Measurements from ENCODE around the gene TERT. TPM values are rescaled to one million over a fixed set of nuclear protein-coding genes. Genes with fewer than 3 reads are reported as not detected.

Gene TERT
- total RNA-seq, 3 donors from 2014 or later (not counting 1 experiment from before 2014, with no cell fraction given): not detected

DNA sequence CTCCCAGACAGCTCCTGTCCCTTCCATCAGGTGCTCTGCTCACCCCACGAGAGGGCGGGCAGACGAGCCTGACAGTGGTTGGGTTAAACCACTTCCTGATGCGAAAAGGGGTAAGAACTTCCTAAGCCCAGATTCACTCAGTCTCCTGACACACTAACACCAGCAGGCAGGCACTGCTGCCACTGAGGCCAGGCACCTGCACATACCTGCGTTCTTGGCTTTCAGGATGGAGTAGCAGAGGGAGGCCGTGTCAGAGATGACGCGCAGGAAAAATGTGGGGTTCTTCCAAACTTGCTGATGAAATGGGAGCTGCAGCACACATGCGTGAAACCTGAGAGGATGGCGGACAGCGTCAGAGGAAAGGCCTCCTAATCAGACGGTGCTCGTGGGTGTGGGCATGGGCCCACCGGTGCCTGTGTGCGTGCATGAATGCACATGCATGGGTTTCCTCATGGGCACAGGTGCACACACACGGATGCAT, 39.7 kb downstream of the TERT start:
- H3K4me3 Mint-ChIP-seq: peak overlapping the region; percentile 35
- no peak overlapping the region for H3K27ac ChIP-seq (ENCODE audit: low read length)
- ATAC-seq (peak in 2 of 3 donors; percentile 25 to 70), DNase-seq (peak in 1 of 2 donors; percentile 75)
- H3K9me3 Mint-ChIP-seq: no peaks in the 10 kb centered on the region
- H3K4me1 Mint-ChIP-seq: peaks cover 7 to 19% of the 10 kb centered on the region in 2 donors
- TF ChIP-seq, protein P1, sequence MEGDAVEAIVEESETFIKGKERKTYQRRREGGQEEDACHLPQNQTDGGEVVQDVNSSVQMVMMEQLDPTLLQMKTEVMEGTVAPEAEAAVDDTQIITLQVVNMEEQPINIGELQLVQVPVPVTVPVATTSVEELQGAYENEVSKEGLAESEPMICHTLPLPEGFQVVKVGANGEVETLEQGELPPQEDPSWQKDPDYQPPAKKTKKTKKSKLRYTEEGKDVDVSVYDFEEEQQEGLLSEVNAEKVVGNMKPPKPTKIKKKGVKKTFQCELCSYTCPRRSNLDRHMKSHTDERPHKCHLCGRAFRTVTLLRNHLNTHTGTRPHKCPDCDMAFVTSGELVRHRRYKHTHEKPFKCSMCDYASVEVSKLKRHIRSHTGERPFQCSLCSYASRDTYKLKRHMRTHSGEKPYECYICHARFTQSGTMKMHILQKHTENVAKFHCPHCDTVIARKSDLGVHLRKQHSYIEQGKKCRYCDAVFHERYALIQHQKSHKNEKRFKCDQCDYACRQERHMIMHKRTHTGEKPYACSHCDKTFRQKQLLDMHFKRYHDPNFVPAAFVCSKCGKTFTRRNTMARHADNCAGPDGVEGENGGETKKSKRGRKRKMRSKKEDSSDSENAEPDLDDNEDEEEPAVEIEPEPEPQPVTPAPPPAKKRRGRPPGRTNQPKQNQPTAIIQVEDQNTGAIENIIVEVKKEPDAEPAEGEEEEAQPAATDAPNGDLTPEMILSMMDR (IDR thresholded peaks at IDR 0.05): no peak
- no peaks in the 10 kb centered on the region for H3K9me3 ChIP-seq (ENCODE audit: control insufficient read depth, insufficient read depth, low read length)
- H3K36me3 ChIP-seq (ENCODE audit: control insufficient read depth, insufficient read depth, low read length): no peaks in the 10 kb centered on the region
- intact Hi-C loops (cut with micrococcal nuclease): no loop called here
- H3K4me3 ChIP-seq (ENCODE audit: low read length): no peak overlapping the region
- H3K27me3 ChIP-seq (ENCODE audit: control insufficient read depth, insufficient read depth, low read length): no peaks in the 10 kb centered on the region
- 52% methylated on average over 16 of the region's 16 CpGs for WGBS (ENCODE audit: insufficient coverage)
- H3K27me3 Mint-ChIP-seq (ENCODE audit: low read depth in 2 of 2): peaks cover 4 to 7% of the 10 kb centered on the region in 2 donors
- H3K36me3 Mint-ChIP-seq: no peaks in the 10 kb centered on the region
- H3K27ac Mint-ChIP-seq: no peak overlapping the region
- peaks cover 12% of the 10 kb centered on the region for H3K4me1 ChIP-seq (ENCODE audit: control insufficient read depth, insufficient read depth, low read length)

DNA sequence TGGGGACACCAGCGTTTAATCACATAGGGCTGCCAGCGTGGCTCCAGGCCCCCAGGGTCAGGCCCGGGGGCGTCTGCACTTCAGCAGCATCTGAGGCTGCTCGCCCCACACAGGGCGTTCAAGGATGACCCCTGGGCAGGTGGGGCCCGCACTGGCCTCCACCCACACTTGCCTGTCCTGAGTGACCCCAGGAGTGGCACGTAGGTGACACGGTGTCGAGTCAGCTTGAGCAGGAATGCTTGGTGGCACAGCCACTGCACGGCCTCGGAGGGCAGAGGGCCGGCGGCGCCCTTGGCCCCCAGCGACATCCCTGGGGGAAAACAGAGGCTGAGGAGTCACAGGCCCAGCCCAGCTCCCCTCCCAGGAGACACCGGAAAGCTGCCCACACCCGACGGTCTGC, 40.7 kb downstream of the TERT start:
- no peaks in the 10 kb centered on the region for H3K9me3 ChIP-seq (ENCODE audit: control insufficient read depth, insufficient read depth, low read length)
- H3K27me3 ChIP-seq (ENCODE audit: control insufficient read depth, insufficient read depth, low read length): no peaks in the 10 kb centered on the region
- H3K36me3 ChIP-seq (ENCODE audit: control insufficient read depth, insufficient read depth, low read length): no peaks in the 10 kb centered on the region
- no peak for DNase-seq
- Mint-ChIP-seq H3K27ac (no peak overlapping the region), H3K36me3 (no peaks in the 10 kb centered on the region), H3K9me3 (no peaks in the 10 kb centered on the region), H3K4me3 (no peak overlapping the region), H3K4me1 (peaks cover 7 to 19% of the 10 kb centered on the region in 2 donors), H3K27me3 (ENCODE audit: low read depth in 2 of 2) (peaks cover 7% of the 10 kb centered on the region in 2 donors)
- ATAC-seq: no peak
- H3K4me3 ChIP-seq (ENCODE audit: low read length): no peak overlapping the region
- H3K4me1 ChIP-seq (ENCODE audit: control insufficient read depth, insufficient read depth, low read length): peaks cover 12% of the 10 kb centered on the region
- intact Hi-C loops (cut with micrococcal nuclease): no loop called here
- H3K27ac ChIP-seq (ENCODE audit: low read length): no peak overlapping the region
- TF ChIP-seq, protein P1 (IDR thresholded peaks at IDR 0.05): no peak
- 94% methylated on average over 19 of the region's 19 CpGs for WGBS (ENCODE audit: insufficient coverage)

DNA sequence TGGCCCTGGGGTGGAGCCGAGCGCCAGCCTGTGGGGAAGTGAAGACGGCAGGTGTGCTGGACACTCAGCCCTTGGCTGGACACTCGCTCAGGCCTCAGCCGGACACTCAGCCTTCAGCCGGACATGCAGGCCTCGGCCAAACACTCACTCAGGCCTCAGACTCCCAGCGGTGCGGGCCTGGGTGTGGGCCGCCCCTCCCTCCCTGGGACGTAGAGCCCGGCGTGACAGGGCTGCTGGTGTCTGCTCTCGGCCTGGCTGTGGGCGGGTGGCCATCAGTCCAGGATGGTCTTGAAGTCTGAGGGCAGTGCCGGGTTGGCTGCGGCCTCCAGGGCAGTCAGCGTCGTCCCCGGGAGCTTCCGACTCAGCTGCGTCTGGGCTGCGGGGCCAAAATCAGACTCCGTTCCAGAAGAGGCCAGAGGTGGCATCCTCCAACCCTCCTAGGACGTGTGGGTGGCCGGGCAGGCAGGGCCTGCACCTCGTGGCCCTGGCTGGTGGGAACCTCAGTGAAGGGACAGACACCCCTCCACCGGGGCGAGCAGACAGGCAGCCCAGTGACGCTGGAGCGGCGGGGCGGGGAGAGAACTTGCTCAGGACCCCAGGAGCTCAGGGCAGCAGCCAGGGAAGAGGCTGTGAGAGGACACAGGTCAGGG, 41.3 kb downstream of the TERT start:
- H3K36me3 Mint-ChIP-seq: no peaks in the 10 kb centered on the region
- no peak overlapping the region for H3K27ac ChIP-seq (ENCODE audit: low read length)
- no peaks in the 10 kb centered on the region for H3K9me3 ChIP-seq (ENCODE audit: control insufficient read depth, insufficient read depth, low read length)
- intact Hi-C loops (cut with micrococcal nuclease): no loop called here
- TF ChIP-seq, protein P1 (IDR thresholded peaks at IDR 0.05): no peak
- H3K4me3 ChIP-seq (ENCODE audit: low read length): no peak overlapping the region
- no peak overlapping the region for H3K4me3 Mint-ChIP-seq
- peaks cover 7% of the 10 kb centered on the region in 2 donors for H3K27me3 Mint-ChIP-seq (ENCODE audit: low read depth in 2 of 2)
- no peaks in the 10 kb centered on the region for H3K27me3 ChIP-seq (ENCODE audit: control insufficient read depth, insufficient read depth, low read length)
- no peak overlapping the region for H3K27ac Mint-ChIP-seq
- H3K9me3 Mint-ChIP-seq: no peaks in the 10 kb centered on the region
- peaks cover 12% of the 10 kb centered on the region for H3K4me1 ChIP-seq (ENCODE audit: control insufficient read depth, insufficient read depth, low read length)
- no peaks in the 10 kb centered on the region for H3K36me3 ChIP-seq (ENCODE audit: control insufficient read depth, insufficient read depth, low read length)
- no peak for ATAC-seq
- 96% methylated on average over 33 of the region's 33 CpGs for WGBS (ENCODE audit: insufficient coverage)
- peaks cover 7 to 19% of the 10 kb centered on the region in 2 donors for H3K4me1 Mint-ChIP-seq
- no peak for DNase-seq

- Histone ChIP-seq H3K27me3 (ENCODE audit: control insufficient read depth, insufficient read depth, low read length) (no peaks in the 10 kb centered on the region), H3K4me3 (ENCODE audit: low read length) (no peak overlapping the region), H3K9me3 (ENCODE audit: control insufficient read depth, insufficient read depth, low read length) (no peaks in the 10 kb centered on the region), H3K4me1 (ENCODE audit: control insufficient read depth, insufficient read depth, low read length) (peaks cover 12% of the 10 kb centered on the region), H3K36me3 (ENCODE audit: control insufficient read depth, insufficient read depth, low read length) (no peaks in the 10 kb centered on the region), H3K27ac (ENCODE audit: low read length) (no peak overlapping the region)
- peaks cover 7% of the 10 kb centered on the region in 2 donors for H3K27me3 Mint-ChIP-seq (ENCODE audit: low read depth in 2 of 2)
- peaks cover 7 to 19% of the 10 kb centered on the region in 2 donors for H3K4me1 Mint-ChIP-seq
- H3K9me3 Mint-ChIP-seq: no peaks in the 10 kb centered on the region
- intact Hi-C loops (cut with micrococcal nuclease): no loop called here
- 91% methylated on average over 7 of the region's 9 CpGs for WGBS (ENCODE audit: insufficient coverage)
- no peak overlapping the region for H3K27ac Mint-ChIP-seq
- H3K36me3 Mint-ChIP-seq: no peaks in the 10 kb centered on the region
- TF ChIP-seq, protein P1 (IDR thresholded peaks at IDR 0.05): no peak
- ATAC-seq (no peak), DNase-seq (no peak)
- no peak overlapping the region for H3K4me3 Mint-ChIP-seq
Measured at GRCh38 chr5:1252681-1253080, 42.2 kb downstream of the TERT start.
